Neural cell (in vitro differentiated cells): ENCODE measurements around the gene FOXP2. TPM values are rescaled to one million over a fixed set of nuclear protein-coding genes. Genes with fewer than 3 reads are reported as not detected.

ENCODE experiments used
- H2AFZ ChIP-seq: fragments of 200-600, 300-800 bp; sonication (generic), shearing (Covaris generic); 2 replicates; pipeline ENCODE4 v1.6.0; 2014; ENCODE audit warnings: low read depth, mild to moderate bottlenecking, antibody characterized with exemption, low read length, moderate library complexity
- H3F3A ChIP-seq: fragments of 200-600 bp; shearing (Covaris generic); 2 replicates; pipeline ENCODE4 v1.6.1; 2016; ENCODE audit warnings: mild to moderate bottlenecking, moderate library complexity, mixed read lengths, antibody characterized with exemption, low read length; ENCODE audit not compliant: insufficient read depth, poor library complexity, severe bottlenecking
- H3K27ac ChIP-seq: fragments of 200-600, 300-800 bp; sonication (generic), shearing (Covaris generic); 2 replicates; pipeline ENCODE4 v1.5.1; 2014; ENCODE audit warnings: mild to moderate bottlenecking, low read length, moderate library complexity
- H3K27me3 ChIP-seq: fragments of 300-800, 200-600 bp; sonication (generic), shearing (Covaris generic); 2 replicates; pipeline ENCODE4 v1.6.0; 2014; ENCODE audit warnings: mild to moderate bottlenecking, low read depth, low read length, moderate library complexity; ENCODE audit not compliant: insufficient read depth
- H3K36me3 ChIP-seq: fragments of 300-800, 200-600 bp; sonication (generic), shearing (Covaris generic); 2 replicates; pipeline ENCODE4 v1.5.1; 2014; ENCODE audit warnings: mild to moderate bottlenecking, antibody characterized with exemption, low read length, moderate library complexity; ENCODE audit not compliant: insufficient read depth
- H3K4me2 ChIP-seq: fragments of 300-800, 200-600 bp; sonication (generic), shearing (Covaris generic); 2 replicates; pipeline ENCODE4 v1.6.0; 2014; ENCODE audit warnings: mild to moderate bottlenecking, low read length
- H3K4me3 ChIP-seq: fragments of 300-800, 200-600 bp; sonication (generic), shearing (Covaris generic); 2 replicates; pipeline ENCODE4 v1.5.1; 2014; ENCODE audit warnings: mild to moderate bottlenecking, low read length, moderate library complexity
- H3K79me2 ChIP-seq: fragments of 200-600 bp; shearing (Covaris generic); replicated peaks from 2 replicates; pipeline ENCODE4 v1.6.0; 2014; ENCODE audit warnings: mild to moderate bottlenecking, low read length, moderate library complexity; ENCODE audit not compliant: insufficient read depth
- H3K9ac ChIP-seq: fragments of 300-800, 200-600 bp; sonication (generic), shearing (Covaris generic); 2 replicates; pipeline ENCODE4 v1.6.1; 2016; ENCODE audit warnings: mild to moderate bottlenecking, low read length, mixed read lengths
- H3K9me2 ChIP-seq: fragments of 200-600 bp; shearing (Covaris generic); 2 replicates; pipeline ENCODE4 v1.6.1; 2016; ENCODE audit warnings: mild to moderate bottlenecking, low read length, mixed read lengths; ENCODE audit not compliant: insufficient read depth
- H3K9me3 ChIP-seq: fragments of 200-600, 300-800 bp; sonication (generic), shearing (Covaris generic); 2 replicates; pipeline ENCODE4 v1.6.1; 2016; ENCODE audit warnings: mild to moderate bottlenecking, mixed run types, low read length, moderate library complexity, mixed read lengths
- H4K20me1 ChIP-seq: fragments of 200-600 bp; shearing (Covaris generic); 2 replicates; pipeline ENCODE4 v1.6.1; 2016; ENCODE audit warnings: mild to moderate bottlenecking, mixed run types; ENCODE audit not compliant: insufficient read depth
- EP300 ChIP-seq: fragments of 450-650 bp; conservative IDR thresholded peaks from 2 replicates; pipeline ENCODE4 v1.6.1; 2014; ENCODE audit warnings: antibody characterized with exemption, mild to moderate bottlenecking, moderate library complexity; ENCODE audit not compliant: poor library complexity, severe bottlenecking
- EZH2 ChIP-seq: fragments of 200-600, 300-800 bp; shearing (Covaris generic), sonication (generic); IDR thresholded peaks from 2 replicates; pipeline ENCODE4 v1.6.1; 2014; ENCODE audit warnings: antibody characterized with exemption, low read length, borderline replicate concordance, mild to moderate bottlenecking; ENCODE audit not compliant: insufficient read depth, poor library complexity, severe bottlenecking
- MXI1 ChIP-seq: fragments of 450-650 bp; conservative IDR thresholded peaks from 2 replicates; pipeline ENCODE4 v1.6.1; 2014; ENCODE audit warnings: antibody characterized with exemption, mild to moderate bottlenecking; ENCODE audit not compliant: poor library complexity, severe bottlenecking
- POLR2AphosphoS5 ChIP-seq: IDR thresholded peaks from 2 replicates; pipeline ENCODE4 v1.6.1; 2012
- RAD21 ChIP-seq: fragments of 450-650 bp; conservative IDR thresholded peaks from 2 replicates; pipeline ENCODE4 v1.6.1; 2014; ENCODE audit warnings: antibody characterized with exemption, mild to moderate bottlenecking, moderate library complexity
- REST ChIP-seq: IDR thresholded peaks from 2 replicates; pipeline ENCODE4 v1.6.1; 2012; ENCODE audit warnings: borderline replicate concordance
- SMC3 ChIP-seq: fragments of 450-650 bp; conservative IDR thresholded peaks from 2 replicates; pipeline ENCODE4 v1.6.1; 2014; ENCODE audit warnings: antibody characterized with exemption, mild to moderate bottlenecking, moderate library complexity; ENCODE audit not compliant: poor library complexity
- TAF1 ChIP-seq: IDR thresholded peaks from 2 replicates; pipeline ENCODE4 v1.6.1; 2012; ENCODE audit warnings: low read depth
- polyA plus RNA-seq: library from polyadenylated mRNA; depleted of rRNA; stranded (reverse); fragments of >200 nt; gene quantifications from 2 replicates; pipeline ENCODE4 v1.2.3, GENCODE V29; 2014
- TF ChIP-seq, protein P1 (sequence below): fragments of 450-650 bp; IDR thresholded peaks from 2 replicates; pipeline ENCODE4 v1.5.1; 2014; ENCODE audit warnings: antibody characterized with exemption, mild to moderate bottlenecking, moderate library complexity; ENCODE audit not compliant: poor library complexity, severe bottlenecking

FOXP2 gene
- polyA plus RNA-seq, 1 donor from 2014 or later: 51.3 TPM

DNA sequence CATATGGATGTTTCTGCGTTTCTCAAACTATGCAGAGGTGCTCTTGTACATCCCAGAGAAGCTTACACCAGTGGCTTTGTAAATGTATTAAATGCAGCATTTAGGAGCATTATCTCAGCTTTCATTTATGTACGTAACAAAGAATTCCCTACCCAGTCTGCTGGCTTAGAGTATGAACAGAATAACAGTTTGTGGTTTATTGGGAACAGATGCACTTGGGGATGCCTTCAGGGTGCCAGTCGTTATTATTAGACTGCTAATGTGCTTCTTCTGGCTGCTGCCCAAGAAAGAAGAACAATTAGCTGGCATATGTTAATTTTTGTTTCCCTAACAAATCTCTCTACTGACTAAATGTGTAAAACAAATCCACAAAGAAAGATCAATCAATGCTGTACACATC is 241.9 kb downstream of the FOXP2 start:
- no peaks in the 10 kb centered on the region for H3K9me3 ChIP-seq
- H3K36me3 ChIP-seq: no peaks in the 10 kb centered on the region
- H3K27me3 ChIP-seq: no peaks in the 10 kb centered on the region
- H3K79me2 ChIP-seq: no peaks in the 10 kb centered on the region
- H2AFZ ChIP-seq: no peak overlapping the region
- H3K4me2 ChIP-seq: no peak overlapping the region
- no peaks in the 10 kb centered on the region for H3K9me2 ChIP-seq
- H3F3A ChIP-seq: no peaks in the 10 kb centered on the region
- no peak overlapping the region for H3K4me3 ChIP-seq
- TF ChIP-seq REST (no peak), POLR2AphosphoS5 (no peak), MXI1 (no peak), TAF1 (no peak), SMC3 (no peak), RAD21 (no peak), EZH2 (no peak), EP300 (no peak)
- TF ChIP-seq, protein P1, sequence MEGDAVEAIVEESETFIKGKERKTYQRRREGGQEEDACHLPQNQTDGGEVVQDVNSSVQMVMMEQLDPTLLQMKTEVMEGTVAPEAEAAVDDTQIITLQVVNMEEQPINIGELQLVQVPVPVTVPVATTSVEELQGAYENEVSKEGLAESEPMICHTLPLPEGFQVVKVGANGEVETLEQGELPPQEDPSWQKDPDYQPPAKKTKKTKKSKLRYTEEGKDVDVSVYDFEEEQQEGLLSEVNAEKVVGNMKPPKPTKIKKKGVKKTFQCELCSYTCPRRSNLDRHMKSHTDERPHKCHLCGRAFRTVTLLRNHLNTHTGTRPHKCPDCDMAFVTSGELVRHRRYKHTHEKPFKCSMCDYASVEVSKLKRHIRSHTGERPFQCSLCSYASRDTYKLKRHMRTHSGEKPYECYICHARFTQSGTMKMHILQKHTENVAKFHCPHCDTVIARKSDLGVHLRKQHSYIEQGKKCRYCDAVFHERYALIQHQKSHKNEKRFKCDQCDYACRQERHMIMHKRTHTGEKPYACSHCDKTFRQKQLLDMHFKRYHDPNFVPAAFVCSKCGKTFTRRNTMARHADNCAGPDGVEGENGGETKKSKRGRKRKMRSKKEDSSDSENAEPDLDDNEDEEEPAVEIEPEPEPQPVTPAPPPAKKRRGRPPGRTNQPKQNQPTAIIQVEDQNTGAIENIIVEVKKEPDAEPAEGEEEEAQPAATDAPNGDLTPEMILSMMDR: no peak
- H3K27ac ChIP-seq: no peak overlapping the region
- H4K20me1 ChIP-seq: no peaks in the 10 kb centered on the region
- no peak overlapping the region for H3K9ac ChIP-seq

DNA sequence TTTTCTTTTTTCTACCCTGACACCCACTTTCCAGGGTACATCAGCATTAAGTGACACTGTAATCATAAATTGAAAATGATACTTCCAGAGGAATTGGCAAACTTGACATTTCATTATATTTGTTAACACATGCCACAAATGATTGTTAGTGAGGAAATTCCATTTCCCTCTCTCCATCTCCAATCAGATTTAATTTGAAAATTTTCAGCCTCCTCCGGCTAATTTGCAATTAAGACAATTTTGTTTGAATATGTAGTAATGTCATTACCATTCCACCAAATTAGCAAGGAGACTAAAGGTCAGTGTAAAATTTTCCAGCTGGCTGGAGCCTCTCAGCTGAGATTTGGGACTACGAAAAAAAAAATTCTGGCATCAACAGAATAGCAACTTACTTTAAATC is 242.7 kb downstream of the FOXP2 start:
- no peak for TF ChIP-seq SMC3
- no peak for TF ChIP-seq TAF1
- TF ChIP-seq, protein P1: no peak
- no peak for TF ChIP-seq EP300
- TF ChIP-seq RAD21: no peak
- no peaks in the 10 kb centered on the region for H4K20me1 ChIP-seq
- H3K27ac ChIP-seq: no peak overlapping the region

More for the DNA sequence above, 242.7 kb downstream of the FOXP2 start:
- no peaks in the 10 kb centered on the region for H3K79me2 ChIP-seq
- H3K9me3 ChIP-seq: no peaks in the 10 kb centered on the region
- no peak overlapping the region for H3K9ac ChIP-seq
- no peaks in the 10 kb centered on the region for H3K9me2 ChIP-seq
- H3K4me3 ChIP-seq: no peak overlapping the region
- H2AFZ ChIP-seq: no peak overlapping the region
- no peak overlapping the region for H3K4me2 ChIP-seq
- no peaks in the 10 kb centered on the region for H3K27me3 ChIP-seq
- no peaks in the 10 kb centered on the region for H3K36me3 ChIP-seq
- H3F3A ChIP-seq: no peaks in the 10 kb centered on the region
